Endothelial cell of umbilical vein (primary cell): Measurements from ENCODE around the gene TCF7L2. TPM values are rescaled to one million over a fixed set of nuclear protein-coding genes. Genes with fewer than 3 reads are reported as not detected.

Experiments
- BruUV-seq: library from RNA; stranded (reverse); fragments of 400-500 nt; replicated peaks from 2 replicates; lab custom pipeline; 2021; lab: Mats Ljungman, UMichigan
- CTCF ChIA-PET: fragments of 300-600, 350-600 bp; sonication (Branson Sonifier 250); formaldehyde crosslinking; loops from one replicate; lab custom pipeline; 2021; ENCODE audit warnings: antibody characterized with exemption, inconsistent platforms; lab: Charles Lee
- POLR2A ChIA-PET: fragments of 300-600, 350-600 bp; sonication (Branson Sonifier 250); formaldehyde crosslinking; loops from one replicate; lab custom pipeline; 2021; ENCODE audit warnings: antibody characterized with exemption, inconsistent platforms; lab: Charles Lee
- DNase-seq: peaks from one replicate; pipeline ENCODE4 v3.0.0-alpha.2; 2011; ENCODE audit warnings: low read depth, low spot score
- FAIRE-seq: peaks from 2 replicates; lab custom pipeline; 2011; peaks lifted over from hg19 to GRCh38; lab: Jason Lieb, UNC
- H2AFZ ChIP-seq: 2 replicates; pipeline ENCODE4 v1.6.0; 2012; ENCODE audit warnings: low read depth, low read length, control low read depth, inconsistent platforms
- H3K27ac ChIP-seq: 2 replicates; pipeline ENCODE4 v1.5.1; 2011; ENCODE audit warnings: low read depth, mild to moderate bottlenecking, control low read depth, low read length, moderate library complexity; ENCODE audit not compliant: insufficient read depth
- H3K27me3 ChIP-seq, 2 experiments: 2 replicates each; pipeline versions ENCODE4 v1.6.0 to v1.6.1; 2011; ENCODE audit warnings: low read length in 2 of 2, mixed read lengths in 1 of 2; ENCODE audit not compliant: control insufficient read depth in 2 of 2, insufficient read depth in 2 of 2
- H3K36me3 ChIP-seq, 2 experiments: 2 replicates in 1 of 2; 3 replicates in 1 of 2; pipeline ENCODE4 v1.5.1; 2011; ENCODE audit warnings: low read length in 2 of 2, mild to moderate bottlenecking in 1 of 2, moderate library complexity in 1 of 2; ENCODE audit not compliant: control insufficient read depth in 2 of 2, insufficient read depth in 2 of 2; ENCODE audit errors: extremely low read depth in 1 of 2
- H3K4me1 ChIP-seq: 3 replicates; pipeline ENCODE4 v1.5.1; 2011; ENCODE audit warnings: mild to moderate bottlenecking, low read length; ENCODE audit not compliant: control insufficient read depth, insufficient read depth; ENCODE audit errors: extremely low read depth
- H3K4me2 ChIP-seq: 2 replicates; pipeline ENCODE4 v1.6.1; 2011; ENCODE audit warnings: low read length, control low read depth, mixed read lengths; ENCODE audit not compliant: insufficient read depth
- H3K4me3 ChIP-seq, 3 experiments: fragments of 200-600 bp in 1 of 3; sonication (generic), shearing (Covaris generic) in 1 of 3; replicated peaks in 1 of 3; 2 replicates each; pipeline ENCODE4 v1.5.1; 2011 to 2016; ENCODE audit warnings: control low read depth in 3 of 3, low read length in 3 of 3, mild to moderate bottlenecking in 2 of 3, inconsistent platforms in 1 of 3, low read depth in 1 of 3, moderate library complexity in 1 of 3; ENCODE audit not compliant: insufficient read depth in 1 of 3
- H3K79me2 ChIP-seq: 2 replicates; pipeline ENCODE4 v1.6.0; 2012; ENCODE audit warnings: low read length, inconsistent platforms; ENCODE audit not compliant: control insufficient read depth, insufficient read depth
- H3K9ac ChIP-seq: replicated peaks from 2 replicates; pipeline ENCODE3; 2011; ENCODE audit warnings: low read length, control low read depth; ENCODE audit not compliant: insufficient read depth; ENCODE audit errors: extremely low read depth
- H3K9me1 ChIP-seq: replicated peaks from 3 replicates; pipeline ENCODE4 v1.6.0; 2011; ENCODE audit warnings: mild to moderate bottlenecking, low read length; ENCODE audit not compliant: control insufficient read depth, insufficient read depth; ENCODE audit errors: extremely low read depth
- H3K9me3 ChIP-seq: replicated peaks from 2 replicates; pipeline ENCODE4 v1.5.1; 2012; ENCODE audit warnings: low read length, inconsistent platforms; ENCODE audit not compliant: control insufficient read depth, insufficient read depth
- H4K20me1 ChIP-seq: replicated peaks from 2 replicates; pipeline ENCODE3; 2011; ENCODE audit warnings: mild to moderate bottlenecking, low read length; ENCODE audit not compliant: control insufficient read depth, insufficient read depth; ENCODE audit errors: extremely low read depth
- EZH2 ChIP-seq: IDR thresholded peaks from 2 replicates; pipeline ENCODE4 v1.6.1; 2012; ENCODE audit warnings: borderline replicate concordance, low read depth, mild to moderate bottlenecking, moderate library complexity, low read length, inconsistent platforms; ENCODE audit not compliant: severe bottlenecking
- FOS ChIP-seq: IDR thresholded peaks from 2 replicates; pipeline ENCODE4 v1.6.1; 2011; ENCODE audit warnings: mild to moderate bottlenecking, low read length, moderate library complexity, borderline replicate concordance; ENCODE audit not compliant: insufficient read depth
- GATA2 ChIP-seq: IDR thresholded peaks from 2 replicates; pipeline ENCODE4 v1.7.0; 2011; ENCODE audit warnings: low read depth, mild to moderate bottlenecking, moderate library complexity, mixed read lengths, low read length; ENCODE audit not compliant: insufficient read length, insufficient read depth
- JUN ChIP-seq: IDR thresholded peaks from 2 replicates; pipeline ENCODE4 v1.6.1; 2011; ENCODE audit warnings: borderline replicate concordance, low read depth; ENCODE audit not compliant: insufficient read length, insufficient read depth
- MYC ChIP-seq: IDR thresholded peaks from one replicate; pipeline ENCODE4 v1.6.1; 2011; ENCODE audit warnings: mild to moderate bottlenecking, low read depth, low read length
- POLR2A ChIP-seq: IDR thresholded peaks from 2 replicates; pipeline ENCODE4 v1.6.1; 2012; ENCODE audit warnings: low read depth, mild to moderate bottlenecking, control low read depth, low read length
- POLR2AphosphoS5 ChIP-seq: IDR thresholded peaks from 2 replicates; pipeline ENCODE4 v1.6.1; 2012; ENCODE audit warnings: low read depth, mild to moderate bottlenecking, control low read depth, low read length, moderate library complexity; ENCODE audit not compliant: insufficient read depth
- dilution Hi-C: fragments of 300-500 bp; cut with MboI; formaldehyde crosslinking; loops from one replicate; pipeline ENCODE4 v1.15.0; 2019; ENCODE audit warnings: low sequenced_read_pairs; ENCODE audit not compliant: extremely low pct_ligation_motif_present
- intact Hi-C: fragments of 100-400 bp; cut with micrococcal nuclease; formaldehyde crosslinking; loops from one replicate; pipeline ENCODE4 v1.10.0; 2022
- polyA plus RNA-seq, 4 experiments: library from polyadenylated mRNA; depleted of rRNA in 3 of 4; stranded (reverse) in 3 of 4; unstranded in 1 of 4; fragments of >200 nt; gene quantifications; 2 replicates each; pipeline versions ENCODE4 v1.2.1 to v1.2.3, GENCODE V29; 2011 to 2012; ENCODE audit warnings: missing spikeins in 1 of 4
- total RNA-seq: library from RNA; stranded (reverse); gene quantifications from 2 replicates; pipeline ENCODE4 v1.2.3, GENCODE V29; 2021
- TF ChIP-seq, protein P1 (sequence below): IDR thresholded peaks from 2 replicates; pipeline ENCODE4 v1.6.1; 2011; ENCODE audit not compliant: insufficient read depth, insufficient read length
- TF ChIP-seq, protein P2 (sequence below), 2 donors: IDR thresholded peaks; 1 replicate in 1 of 2; 2 replicates in 1 of 2; pipeline ENCODE4 v1.5.1; 2011; ENCODE audit warnings: low read length in 2 of 2, mild to moderate bottlenecking in 2 of 2, moderate library complexity in 2 of 2, control low read depth in 1 of 2, inconsistent platforms in 1 of 2, low read depth in 1 of 2; ENCODE audit not compliant: insufficient read depth in 1 of 2; ENCODE audit errors: extremely low read depth in 1 of 2

TCF7L2 gene
- total and polyA plus RNA-seq, 2 donors (not counting 3 experiments of a cell fraction or from before 2014, with no cell fraction given) = 9.9 to 21.8 TPM

DNA sequence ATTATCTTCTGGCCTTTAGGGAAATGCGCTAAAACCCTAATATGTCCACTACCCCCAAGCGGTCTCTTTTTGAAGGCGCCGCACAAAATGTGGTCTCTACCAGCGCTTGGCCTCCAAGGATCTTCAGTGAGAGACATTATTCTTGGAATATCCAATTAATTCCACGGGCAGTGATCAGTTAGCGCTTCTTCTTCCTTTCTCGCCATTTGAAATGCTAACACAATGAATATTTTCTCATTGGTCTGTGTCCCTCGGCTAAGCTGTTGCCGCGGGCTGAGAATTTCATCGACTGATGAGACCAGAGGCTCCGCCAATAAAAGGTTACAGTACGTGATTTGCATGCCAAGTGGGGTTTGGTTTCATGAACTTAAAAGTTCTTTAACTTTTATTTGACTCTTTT lies 169.8 kb downstream of the TCF7L2 start:
- no TSS peak for BruUV-seq
- Histone ChIP-seq H3K4me2 (no peak overlapping the region), H4K20me1 (peaks cover 2% of the 10 kb centered on the region), H3K4me3 (no peak overlapping the region), H3K36me3 (no peaks in the 10 kb centered on the region), H3K9ac (no peak overlapping the region), H2AFZ (no peak overlapping the region), H3K27me3 (no peaks in the 10 kb centered on the region), H3K4me1 (no peaks in the 10 kb centered on the region), H3K9me3 (no peaks in the 10 kb centered on the region), H3K79me2 (no peaks in the 10 kb centered on the region), H3K9me1 (no peaks in the 10 kb centered on the region), H3K27ac (no peak overlapping the region)
- DNase-seq (no peak), FAIRE-seq (no peak)
- dilution Hi-C loops = loop anchor here (25.0 kb wide), 1 partner anchor 558 kb away; no protein-coding TSS in a partner anchor
- intact Hi-C loops = no loop called here
- ChIA-PET POLR2A (no interaction called here), CTCF (no interaction called here)
- no peak for TF ChIP-seq GATA2
- no peak for TF ChIP-seq FOS

DNA sequence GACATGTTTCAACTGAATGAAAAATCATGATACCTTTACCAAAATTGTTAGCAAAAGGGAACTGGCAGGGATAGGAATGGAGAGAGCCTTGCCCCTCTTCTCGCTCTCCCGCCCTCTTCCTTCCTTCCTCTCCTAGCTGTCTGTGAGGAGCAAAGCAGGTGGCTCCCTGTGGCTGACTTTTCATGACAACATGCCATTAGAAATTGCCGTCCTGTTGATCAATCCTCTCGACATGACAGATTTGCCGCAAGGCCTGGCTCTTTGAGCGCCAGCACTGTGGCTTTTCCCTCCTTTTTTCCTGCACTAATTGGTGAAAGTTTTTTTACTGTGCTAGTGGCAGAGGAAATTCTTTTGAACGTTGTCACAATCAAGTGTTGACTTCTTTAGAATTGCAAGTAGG lies 171.1 kb downstream of the TCF7L2 start:
- POLR2A ChIA-PET = no interaction called here
- intact Hi-C loops = no loop called here
- BruUV-seq = no TSS peak

More for the DNA sequence above, 171.1 kb downstream of the TCF7L2 start:
- Histone ChIP-seq H3K9me3 (no peaks in the 10 kb centered on the region), H3K9me1 (no peaks in the 10 kb centered on the region), H4K20me1 (peaks cover 4% of the 10 kb centered on the region), H3K36me3 (no peaks in the 10 kb centered on the region), H3K27me3 (no peaks in the 10 kb centered on the region), H3K79me2 (no peaks in the 10 kb centered on the region), H3K4me2 (no peak overlapping the region), H2AFZ (no peak overlapping the region), H3K27ac (no peak overlapping the region), H3K9ac (no peak overlapping the region), H3K4me1 (peaks cover 1% of the 10 kb centered on the region), H3K4me3 (no peak overlapping the region)
- DNase-seq = no peak
- dilution Hi-C loops = loop anchor here (25.0 kb wide), 1 partner anchor 559 kb away; no protein-coding TSS in a partner anchor
- no peak for FAIRE-seq
- CTCF ChIA-PET = no interaction called here
- TF ChIP-seq GATA2 = no peak
- TF ChIP-seq POLR2A = no peak
- no peak for TF ChIP-seq JUN
- TF ChIP-seq, protein P1, sequence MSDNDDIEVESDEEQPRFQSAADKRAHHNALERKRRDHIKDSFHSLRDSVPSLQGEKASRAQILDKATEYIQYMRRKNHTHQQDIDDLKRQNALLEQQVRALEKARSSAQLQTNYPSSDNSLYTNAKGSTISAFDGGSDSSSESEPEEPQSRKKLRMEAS = no peak
- TF ChIP-seq MYC = no peak
- no peak for TF ChIP-seq EZH2
- TF ChIP-seq, protein P2, sequence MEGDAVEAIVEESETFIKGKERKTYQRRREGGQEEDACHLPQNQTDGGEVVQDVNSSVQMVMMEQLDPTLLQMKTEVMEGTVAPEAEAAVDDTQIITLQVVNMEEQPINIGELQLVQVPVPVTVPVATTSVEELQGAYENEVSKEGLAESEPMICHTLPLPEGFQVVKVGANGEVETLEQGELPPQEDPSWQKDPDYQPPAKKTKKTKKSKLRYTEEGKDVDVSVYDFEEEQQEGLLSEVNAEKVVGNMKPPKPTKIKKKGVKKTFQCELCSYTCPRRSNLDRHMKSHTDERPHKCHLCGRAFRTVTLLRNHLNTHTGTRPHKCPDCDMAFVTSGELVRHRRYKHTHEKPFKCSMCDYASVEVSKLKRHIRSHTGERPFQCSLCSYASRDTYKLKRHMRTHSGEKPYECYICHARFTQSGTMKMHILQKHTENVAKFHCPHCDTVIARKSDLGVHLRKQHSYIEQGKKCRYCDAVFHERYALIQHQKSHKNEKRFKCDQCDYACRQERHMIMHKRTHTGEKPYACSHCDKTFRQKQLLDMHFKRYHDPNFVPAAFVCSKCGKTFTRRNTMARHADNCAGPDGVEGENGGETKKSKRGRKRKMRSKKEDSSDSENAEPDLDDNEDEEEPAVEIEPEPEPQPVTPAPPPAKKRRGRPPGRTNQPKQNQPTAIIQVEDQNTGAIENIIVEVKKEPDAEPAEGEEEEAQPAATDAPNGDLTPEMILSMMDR (IDR thresholded peaks at IDR 0.05; ENCODE audit: extremely low read depth in 1 of 2, insufficient read depth in 1 of 2, low read depth in 1 of 2, low read length in 2 of 2) = no peak
- no peak for TF ChIP-seq POLR2AphosphoS5
- no peak for TF ChIP-seq FOS
